Stimulated activated CD4-positive, alpha-beta T cell treated with anti-CD3 and anti-CD28 coated beads, TNF-alpha, amount 100 ng/mL, for 1 hour (primary cell): ENCODE measurements around the gene L3MBTL4.
"Not testable (repeated sequence)": the region's sequence is repeated elsewhere in the genome, so short reads cannot be mapped to it uniquely, and the experiment has no call there.

Source experiments
- DNase-seq, 3 donors: peaks; one replicate each; pipeline ENCODE4 v3.0.0-alpha.2; 2020; ENCODE audit warnings: low read depth in 3 of 3, low spot score in 1 of 3

Gene L3MBTL4

GRCh38 chr18:6406910-6407470 is 7.7 kb downstream of the L3MBTL4 start:
- no peak for DNase-seq

GRCh38 chr18:6406075-6406909 is 8.4 kb downstream of the L3MBTL4 start:
- DNase-seq = no peak

- DNase-seq = no peak
These were observed 9.3 kb downstream of the L3MBTL4 start for GRCh38 chr18:6405237-6406074.

GRCh38 chr18:6404834-6405233 is 9.9 kb downstream of the L3MBTL4 start:
- DNase-seq = no peak

GRCh38 chr18:6401687-6402086 is 13.0 kb downstream of the L3MBTL4 start:
- DNase-seq = no peak

GRCh38 chr18:6399776-6400175 is 14.9 kb downstream of the L3MBTL4 start:
- no peak for DNase-seq

- no peak for DNase-seq
These were observed 16.7 kb downstream of the L3MBTL4 start for GRCh38 chr18:6397931-6398566.

GRCh38 chr18:6396847-6397246 is 17.9 kb downstream of the L3MBTL4 start:
- DNase-seq = no peak

GRCh38 chr18:6396276-6396675 is 18.4 kb downstream of the L3MBTL4 start:
- no peak for DNase-seq

GRCh38 chr18:6389005-6389404 is 25.7 kb downstream of the L3MBTL4 start:
- no peak for DNase-seq

GRCh38 chr18:6382963-6383362 is 31.7 kb downstream of the L3MBTL4 start:
- DNase-seq = no peak

- not testable (repeated sequence) for DNase-seq
These were observed 37.2 kb downstream of the L3MBTL4 start for GRCh38 chr18:6377473-6377872.

- no peak for DNase-seq
These were observed 38.1 kb downstream of the L3MBTL4 start for GRCh38 chr18:6376433-6377229.

GRCh38 chr18:6374935-6375529 is 39.7 kb downstream of the L3MBTL4 start:
- DNase-seq = no peak

- DNase-seq = no peak
These were observed 40.4 kb downstream of the L3MBTL4 start for GRCh38 chr18:6374340-6374739.

GRCh38 chr18:6373187-6373586 is 41.5 kb downstream of the L3MBTL4 start:
- DNase-seq = no peak

- no peak for DNase-seq
These were observed 43.6 kb downstream of the L3MBTL4 start for GRCh38 chr18:6370886-6371635.

GRCh38 chr18:6370410-6370809 is 44.3 kb downstream of the L3MBTL4 start:
- no peak for DNase-seq

GRCh38 chr18:6368017-6368416 is 46.7 kb downstream of the L3MBTL4 start:
- DNase-seq = no peak
